Caco-2 (cell line): Measurements from ENCODE around the gene ZC3H18. TPM values are rescaled to one million over a fixed set of nuclear protein-coding genes. Genes with fewer than 3 reads are reported as not detected.
A peak's percentile ranks its signal among the peaks of the same experiment; 100 is the strongest.

Experiments used
- BruUV-seq: library from RNA; stranded (reverse); fragments of 400-500 nt; replicated peaks from 2 replicates; lab custom pipeline; 2021; lab: Mats Ljungman, UMichigan
- CTCF ChIA-PET: fragments of 300-600 bp; sonication (Branson Sonifier 250); formaldehyde crosslinking; loops from one replicate; lab custom pipeline; 2022; ENCODE audit warnings: antibody characterized with exemption; lab: Charles Lee
- POLR2A ChIA-PET: fragments of 300-600 bp; sonication (Branson Sonifier 250); formaldehyde crosslinking; loops from one replicate; lab custom pipeline; 2022; ENCODE audit warnings: antibody characterized with exemption; lab: Charles Lee
- DNase-seq, 2 experiments: peaks; one replicate each; pipeline versions ENCODE4 v3.0.0 to v3.0.0-alpha.2; 2020 to 2022
- H3K27me3 ChIP-seq: replicated peaks from 2 replicates; pipeline ENCODE4 v1.6.0; 2011; ENCODE audit warnings: low read length; ENCODE audit not compliant: control insufficient read depth, insufficient read depth
- H3K36me3 ChIP-seq: 2 replicates; pipeline ENCODE4 v1.5.1; 2011; ENCODE audit warnings: low read length; ENCODE audit not compliant: control insufficient read depth, insufficient read depth
- H3K4me1 ChIP-seq: fragments of 250-450 bp; sonication (Bioruptor Pico); 2 replicates; pipeline ENCODE4 v1.5.1; 2020; ENCODE audit warnings: mild to moderate bottlenecking
- H3K4me3 ChIP-seq: 2 replicates; pipeline ENCODE4 v1.5.1; 2011; ENCODE audit warnings: low read depth, mild to moderate bottlenecking, control low read depth, low read length
- H3K9me3 ChIP-seq: fragments of 250-450 bp; sonication (Bioruptor Pico); 2 replicates; pipeline ENCODE4 v1.5.1; 2020; ENCODE audit warnings: mild to moderate bottlenecking, moderate library complexity
- H3K27ac Mint-ChIP-seq: one replicate; pipeline ENCODE4 v1.8.0; 2022; ENCODE audit warnings: mixed read lengths; ENCODE audit not compliant: unreplicated experiment
- H3K27me3 Mint-ChIP-seq: one replicate; pipeline ENCODE4 v1.8.0; 2022; ENCODE audit warnings: mixed read lengths; ENCODE audit not compliant: insufficient read depth, unreplicated experiment
- H3K36me3 Mint-ChIP-seq: one replicate; pipeline ENCODE4 v1.8.0; 2022; ENCODE audit warnings: mild to moderate bottlenecking, mixed read lengths; ENCODE audit not compliant: insufficient read depth, unreplicated experiment
- H3K4me1 Mint-ChIP-seq: one replicate; pipeline ENCODE4 v1.8.0; 2022; ENCODE audit warnings: low read depth, mixed read lengths; ENCODE audit not compliant: unreplicated experiment
- H3K4me3 Mint-ChIP-seq: one replicate; pipeline ENCODE4 v1.8.0; 2022; ENCODE audit warnings: mild to moderate bottlenecking, moderate library complexity, mixed read lengths; ENCODE audit not compliant: unreplicated experiment
- H3K9me3 Mint-ChIP-seq: one replicate; pipeline ENCODE4 v1.8.0; 2022; ENCODE audit warnings: mixed read lengths; ENCODE audit not compliant: unreplicated experiment
- intact Hi-C: fragments of 100-400 bp; cut with micrococcal nuclease; formaldehyde crosslinking; loops from one replicate; pipeline ENCODE4 v1.10.0; 2022; ENCODE audit not compliant: unreplicated experiment
- total RNA-seq: library from RNA; stranded (reverse); gene quantifications from 2 replicates; pipeline ENCODE4 v1.2.3, GENCODE V29; 2022
- TF ChIP-seq, protein P1 (sequence below), 2 experiments: fragments of 200-600 bp in 1 of 2; IDR thresholded peaks; 1 replicate in 1 of 2; 2 replicates in 1 of 2; pipeline versions ENCODE4 v1.5.1 to v1.8.0; 2011 to 2022; ENCODE audit warnings: antibody characterized with exemption in 1 of 2, control low read depth in 1 of 2, inconsistent platforms in 1 of 2, low read depth in 1 of 2, low read length in 1 of 2, mild to moderate bottlenecking in 1 of 2, moderate library complexity in 1 of 2; ENCODE audit not compliant: insufficient read depth in 1 of 2, severe bottlenecking in 1 of 2, unreplicated experiment in 1 of 2

Gene ZC3H18
- total RNA-seq, 1 experiment from 2014 or later, result 82.0 TPM

DNA sequence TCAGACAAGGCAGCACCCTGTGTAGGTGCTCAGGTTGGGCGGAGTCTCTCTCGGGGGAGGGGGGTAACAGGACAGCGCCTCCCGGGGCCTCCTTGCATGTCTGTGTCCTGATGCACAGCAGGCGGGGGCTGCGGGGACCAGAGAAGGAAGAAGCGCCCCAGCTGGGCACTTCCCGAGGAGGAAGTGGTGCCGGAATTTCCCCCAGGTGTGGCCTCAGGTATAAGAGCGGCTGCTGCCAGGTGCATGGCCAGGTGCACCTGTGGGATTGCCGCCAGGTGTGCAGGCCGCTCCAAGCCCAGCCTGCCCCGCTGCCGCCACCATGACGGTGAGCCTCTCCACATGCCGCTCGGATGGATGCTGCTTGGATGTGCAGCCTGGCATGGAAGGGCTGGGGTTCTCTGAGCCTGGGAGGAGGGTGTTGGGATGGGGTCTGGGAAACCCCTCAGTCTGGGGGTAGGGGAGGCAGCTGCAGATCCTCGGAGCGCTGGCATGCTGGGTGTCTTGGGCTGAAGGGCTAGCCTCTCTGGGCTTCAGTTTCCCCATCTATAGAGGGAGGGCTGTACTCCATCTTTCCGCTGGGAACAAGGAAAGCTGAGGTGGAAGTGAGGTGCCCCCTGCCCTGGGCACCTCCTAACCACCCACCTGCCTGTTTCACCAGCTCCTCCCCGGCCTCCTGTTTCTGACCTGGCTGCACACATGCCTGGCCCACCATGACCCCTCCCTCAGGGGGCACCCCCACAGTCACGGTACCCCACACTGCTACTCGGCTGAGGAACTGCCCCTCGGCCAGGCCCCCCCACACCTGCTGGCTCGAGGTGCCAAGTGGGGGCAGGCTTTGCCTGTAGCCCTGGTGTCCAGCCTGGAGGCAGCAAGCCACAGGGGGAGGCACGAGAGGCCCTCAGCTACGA, 68.4 kb downstream of the ZC3H18 start, which contains the start of gene IL17C:
TSS of gene IL17C (plus strand) at position 250 of the 908 bp plus-strand sequence. CDS start at position 320, 70 bp downstream.
- H3K27ac Mint-ChIP-seq, result peak within 1 kb of the TSS; percentile 26

DNA sequence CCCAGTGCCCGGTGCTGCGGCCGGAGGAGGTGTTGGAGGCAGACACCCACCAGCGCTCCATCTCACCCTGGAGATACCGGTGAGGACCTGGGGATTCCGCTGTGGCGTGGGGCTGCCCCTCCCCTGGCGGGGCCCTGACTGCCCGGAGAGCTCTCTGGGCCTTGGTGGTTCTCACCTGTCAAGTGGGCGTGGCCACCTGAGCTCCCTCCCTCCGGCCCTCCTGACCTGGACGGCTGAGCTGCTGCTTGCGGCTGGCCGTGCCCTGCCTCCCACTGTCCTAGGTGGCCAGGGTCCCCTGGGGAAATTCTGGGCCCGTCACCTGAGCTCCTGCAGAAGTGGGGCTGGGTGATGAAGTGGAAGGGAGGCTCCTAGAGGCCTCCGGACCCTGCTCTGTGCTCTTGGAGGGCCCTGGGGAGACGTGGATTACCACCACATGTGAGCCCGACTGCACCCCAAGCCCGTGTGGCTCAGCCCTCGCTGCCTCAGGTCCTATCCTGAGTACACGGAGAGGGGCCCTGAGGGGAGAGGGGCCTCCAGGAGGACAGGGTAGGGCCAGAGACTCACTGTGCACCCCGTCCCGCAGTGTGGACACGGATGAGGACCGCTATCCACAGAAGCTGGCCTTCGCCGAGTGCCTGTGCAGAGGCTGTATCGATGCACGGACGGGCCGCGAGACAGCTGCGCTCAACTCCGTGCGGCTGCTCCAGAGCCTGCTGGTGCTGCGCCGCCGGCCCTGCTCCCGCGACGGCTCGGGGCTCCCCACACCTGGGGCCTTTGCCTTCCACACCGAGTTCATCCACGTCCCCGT, 69.2 kb downstream of the ZC3H18 start:
- no peaks in the 10 kb centered on the region for H3K4me1 Mint-ChIP-seq
- no peaks in the 10 kb centered on the region for H3K36me3 ChIP-seq
- peak overlapping the region; percentile 5 for H3K27ac Mint-ChIP-seq
- peaks cover 69% of the 10 kb centered on the region for H3K36me3 Mint-ChIP-seq
- TF ChIP-seq, protein P1, sequence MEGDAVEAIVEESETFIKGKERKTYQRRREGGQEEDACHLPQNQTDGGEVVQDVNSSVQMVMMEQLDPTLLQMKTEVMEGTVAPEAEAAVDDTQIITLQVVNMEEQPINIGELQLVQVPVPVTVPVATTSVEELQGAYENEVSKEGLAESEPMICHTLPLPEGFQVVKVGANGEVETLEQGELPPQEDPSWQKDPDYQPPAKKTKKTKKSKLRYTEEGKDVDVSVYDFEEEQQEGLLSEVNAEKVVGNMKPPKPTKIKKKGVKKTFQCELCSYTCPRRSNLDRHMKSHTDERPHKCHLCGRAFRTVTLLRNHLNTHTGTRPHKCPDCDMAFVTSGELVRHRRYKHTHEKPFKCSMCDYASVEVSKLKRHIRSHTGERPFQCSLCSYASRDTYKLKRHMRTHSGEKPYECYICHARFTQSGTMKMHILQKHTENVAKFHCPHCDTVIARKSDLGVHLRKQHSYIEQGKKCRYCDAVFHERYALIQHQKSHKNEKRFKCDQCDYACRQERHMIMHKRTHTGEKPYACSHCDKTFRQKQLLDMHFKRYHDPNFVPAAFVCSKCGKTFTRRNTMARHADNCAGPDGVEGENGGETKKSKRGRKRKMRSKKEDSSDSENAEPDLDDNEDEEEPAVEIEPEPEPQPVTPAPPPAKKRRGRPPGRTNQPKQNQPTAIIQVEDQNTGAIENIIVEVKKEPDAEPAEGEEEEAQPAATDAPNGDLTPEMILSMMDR (IDR thresholded peaks at IDR 0.05; ENCODE audit: insufficient read depth in 1 of 2, low read depth in 1 of 2, low read length in 1 of 2, severe bottlenecking in 1 of 2, unreplicated experiment in 1 of 2), result no peak
- no peaks in the 10 kb centered on the region for H3K27me3 Mint-ChIP-seq
- H3K4me3 Mint-ChIP-seq, result no peak overlapping the region
- H3K4me1 ChIP-seq, result peaks cover 12% of the 10 kb centered on the region; the same call in 1 of the 2 replicates
- CTCF ChIA-PET, result interaction anchor here (0.6 to 1.2 kb wide), 2 partner anchors 46 to 98 kb away, joined by 3 to 5 read pairs; no protein-coding TSS in a partner anchor
- H3K9me3 ChIP-seq, result no peaks in the 10 kb centered on the region
- no TSS peak for BruUV-seq
- H3K27me3 ChIP-seq, result no peaks in the 10 kb centered on the region
- intact Hi-C loops, result no loop called here
- no peak overlapping the region for H3K4me3 ChIP-seq
- POLR2A ChIA-PET, result interaction anchor here (0.6 kb wide), 1 partner anchor 41 kb away, joined by 3 read pairs; no protein-coding TSS in a partner anchor
- peak; percentile 64 to 75 for DNase-seq
- H3K9me3 Mint-ChIP-seq, result no peaks in the 10 kb centered on the region

More for the DNA sequence above, 68.4 kb downstream of the ZC3H18 start, which contains the start of gene IL17C:
- Mint-ChIP-seq H3K9me3 (no peaks in the 10 kb centered on the region), H3K4me1 (no peaks in the 10 kb centered on the region), H3K36me3 (peaks cover 68% of the 10 kb centered on the region), H3K27me3 (no peaks in the 10 kb centered on the region), H3K4me3 (no peak within 1 kb of the TSS)
- peaks cover 12% of the 10 kb centered on the region; the same call in 1 of the 2 replicates for H3K4me1 ChIP-seq
- CTCF ChIA-PET, result interaction anchor here (0.6 to 1.2 kb wide), 2 partner anchors 46 to 99 kb away, joined by 3 read pairs; no protein-coding TSS in a partner anchor
- no peaks in the 10 kb centered on the region for H3K9me3 ChIP-seq
- intact Hi-C loops, result no loop called here
- no peaks in the 10 kb centered on the region for H3K36me3 ChIP-seq
- TF ChIP-seq, protein P1 (IDR thresholded peaks at IDR 0.05; ENCODE audit: insufficient read depth in 1 of 2, low read depth in 1 of 2, low read length in 1 of 2, severe bottlenecking in 1 of 2, unreplicated experiment in 1 of 2), result no peak
- peak in 1 of 2 experiments; percentile 37 for DNase-seq
- no peak within 1 kb of the TSS for H3K4me3 ChIP-seq
- POLR2A ChIA-PET, result interaction anchor here (0.6 kb wide), 1 partner anchor 79 kb away, joined by 3 read pairs; no protein-coding TSS in a partner anchor
- no peaks in the 10 kb centered on the region for H3K27me3 ChIP-seq
- no TSS peak for BruUV-seq
